ENCODE measurements around the gene SCAMP4. TPM values are rescaled to one million over a fixed set of nuclear protein-coding genes. Genes with fewer than 3 reads are reported as not detected.
A peak's percentile ranks its signal among the peaks of the same experiment; 100 is the strongest.

The SCAMP4 gene
- total and polyA plus RNA-seq, 9 of the 15 experiments (the other 6 are each of a cell fraction or from before 2014, with no cell fraction given), result 0.81 to 45.9 (median 12.8) TPM

DNA sequence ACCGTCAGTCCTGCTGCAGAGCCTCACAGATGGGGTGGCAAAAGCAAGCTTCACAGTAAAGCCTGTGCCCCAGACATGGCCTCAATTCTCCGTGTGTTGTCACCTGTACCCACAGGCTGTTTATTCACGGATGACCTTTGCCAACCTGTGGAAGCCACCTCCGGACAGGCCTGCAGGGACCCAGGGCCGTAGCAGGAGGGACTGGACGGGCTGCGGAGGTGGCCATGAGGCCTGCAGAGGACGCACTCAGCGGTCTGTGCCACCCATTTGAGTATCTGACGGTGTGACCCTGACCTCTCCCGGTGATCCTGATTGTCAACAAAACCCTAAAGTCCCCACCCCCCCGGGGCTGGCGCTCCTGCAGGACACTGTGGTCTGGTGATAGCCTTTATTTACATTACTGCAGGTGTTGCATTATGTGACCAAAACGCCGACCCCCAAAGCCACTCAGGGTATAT lies 34.0 kb upstream of the SCAMP4 start (continued):
- TF ChIP-seq ASH1L (IDR thresholded peaks at IDR 0.05; ENCODE audit: borderline replicate concordance, low read depth, partially characterized antibody) (no peak), JUND (IDR thresholded peaks at IDR 0.05; ENCODE audit: borderline replicate concordance, low read depth, low read length) (no peak), JUND (tag; IDR thresholded peaks at IDR 0.05; ENCODE audit: borderline replicate concordance, low read depth, low read length) (no peak), NCOA4 (IDR thresholded peaks at IDR 0.05; ENCODE audit: partially characterized antibody) (no peak), HNRNPLL (IDR thresholded peaks at IDR 0.05; ENCODE audit: low read depth, low read length, poor library complexity, severe bottlenecking) (no peak), CC2D1A (IDR thresholded peaks at IDR 0.05) (no peak), NR2C1 (IDR thresholded peaks at IDR 0.05) (0 out of 2 replicates have a peak, but pooled peaks have one; percentile 38), NR2C1 (tag; IDR thresholded peaks at IDR 0.05) (no peak), SNIP1 (IDR thresholded peaks at IDR 0.05; ENCODE audit: low read depth) (no peak), SIN3B (IDR thresholded peaks at IDR 0.05; ENCODE audit: low read depth) (no peak), STAG1 (CRISPR knock-in tag; IDR thresholded peaks at IDR 0.05; ENCODE audit: borderline replicate concordance) (no peak), FOXA3 (CRISPR knock-in tag; conservative IDR thresholded peaks at IDR 0.05 in 1 of 2, IDR thresholded peaks at IDR 0.05 in 1 of 2) (peak in 1 of 2 experiments; percentile 36; a peak in 1 of 4 replicates), LEF1 (IDR thresholded peaks at IDR 0.05) (no peak), MYC (IDR thresholded peaks at IDR 0.05; ENCODE audit: low read depth, low read length) (no peak), MYC (CRISPR knock-in tag; IDR thresholded peaks at IDR 0.05; ENCODE audit: borderline replicate concordance, low read depth) (no peak), TAF9B (IDR thresholded peaks at IDR 0.05; ENCODE audit: partially characterized antibody) (no peak), ESRRB (CRISPR knock-in tag; IDR thresholded peaks at IDR 0.05; ENCODE audit: borderline replicate concordance) (no peak), MECOM (CRISPR knock-in tag; IDR thresholded peaks at IDR 0.05) (no peak), NFATC3 (IDR thresholded peaks at IDR 0.05) (no peak), KLF10 (CRISPR knock-in tag; IDR thresholded peaks at IDR 0.05) (no peak), RAD21 (CRISPR knock-in tag; conservative IDR thresholded peaks at IDR 0.05 in 1 of 2, IDR thresholded peaks at IDR 0.05 in 1 of 2) (peak in 1 of 2 experiments; percentile 23; a peak in 1 of 4 replicates), ZBTB7A (IDR thresholded peaks at IDR 0.05; ENCODE audit: borderline replicate concordance, control insufficient read depth, low read depth, low read length) (no peak), NFXL1 (CRISPR knock-in tag; IDR thresholded peaks at IDR 0.05) (no peak), ZFP30 (CRISPR knock-in tag; IDR thresholded peaks at IDR 0.05; ENCODE audit: borderline replicate concordance) (no peak)
- TF ChIP-seq, protein P1, sequence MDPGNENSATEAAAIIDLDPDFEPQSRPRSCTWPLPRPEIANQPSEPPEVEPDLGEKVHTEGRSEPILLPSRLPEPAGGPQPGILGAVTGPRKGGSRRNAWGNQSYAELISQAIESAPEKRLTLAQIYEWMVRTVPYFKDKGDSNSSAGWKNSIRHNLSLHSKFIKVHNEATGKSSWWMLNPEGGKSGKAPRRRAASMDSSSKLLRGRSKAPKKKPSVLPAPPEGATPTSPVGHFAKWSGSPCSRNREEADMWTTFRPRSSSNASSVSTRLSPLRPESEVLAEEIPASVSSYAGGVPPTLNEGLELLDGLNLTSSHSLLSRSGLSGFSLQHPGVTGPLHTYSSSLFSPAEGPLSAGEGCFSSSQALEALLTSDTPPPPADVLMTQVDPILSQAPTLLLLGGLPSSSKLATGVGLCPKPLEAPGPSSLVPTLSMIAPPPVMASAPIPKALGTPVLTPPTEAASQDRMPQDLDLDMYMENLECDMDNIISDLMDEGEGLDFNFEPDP (CRISPR knock-in tag; IDR thresholded peaks at IDR 0.05), result no peak
- TF ChIP-seq, protein P2, sequence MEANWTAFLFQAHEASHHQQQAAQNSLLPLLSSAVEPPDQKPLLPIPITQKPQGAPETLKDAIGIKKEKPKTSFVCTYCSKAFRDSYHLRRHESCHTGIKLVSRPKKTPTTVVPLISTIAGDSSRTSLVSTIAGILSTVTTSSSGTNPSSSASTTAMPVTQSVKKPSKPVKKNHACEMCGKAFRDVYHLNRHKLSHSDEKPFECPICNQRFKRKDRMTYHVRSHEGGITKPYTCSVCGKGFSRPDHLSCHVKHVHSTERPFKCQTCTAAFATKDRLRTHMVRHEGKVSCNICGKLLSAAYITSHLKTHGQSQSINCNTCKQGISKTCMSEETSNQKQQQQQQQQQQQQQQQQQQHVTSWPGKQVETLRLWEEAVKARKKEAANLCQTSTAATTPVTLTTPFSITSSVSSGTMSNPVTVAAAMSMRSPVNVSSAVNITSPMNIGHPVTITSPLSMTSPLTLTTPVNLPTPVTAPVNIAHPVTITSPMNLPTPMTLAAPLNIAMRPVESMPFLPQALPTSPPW (CRISPR knock-in tag; IDR thresholded peaks at IDR 0.05), result no peak
- TF ChIP-seq, protein P3, sequence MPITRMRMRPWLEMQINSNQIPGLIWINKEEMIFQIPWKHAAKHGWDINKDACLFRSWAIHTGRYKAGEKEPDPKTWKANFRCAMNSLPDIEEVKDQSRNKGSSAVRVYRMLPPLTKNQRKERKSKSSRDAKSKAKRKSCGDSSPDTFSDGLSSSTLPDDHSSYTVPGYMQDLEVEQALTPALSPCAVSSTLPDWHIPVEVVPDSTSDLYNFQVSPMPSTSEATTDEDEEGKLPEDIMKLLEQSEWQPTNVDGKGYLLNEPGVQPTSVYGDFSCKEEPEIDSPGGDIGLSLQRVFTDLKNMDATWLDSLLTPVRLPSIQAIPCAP (CRISPR knock-in tag; IDR thresholded peaks at IDR 0.05; ENCODE audit: borderline replicate concordance), result no peak

All from K562 (cell line).